ENCODE measurements around the gene BMPR1B. TPM values are rescaled to one million over a fixed set of nuclear protein-coding genes. Genes with fewer than 3 reads are reported as not detected.

The BMPR1B gene
- total RNA-seq, 1 experiment from 2014 or later, result not detected

- no TSS peak for BruUV-seq (replicated peaks)
- POLR2A ChIA-PET, result no interaction called here
Measured at GRCh38 chr4:94961420-94961819, 203.7 kb downstream of the BMPR1B start.

More at GRCh38 chr4:94961420-94961819, 203.7 kb downstream of the BMPR1B start:
- intact Hi-C loops (cut with micrococcal nuclease), result no loop called here
- Histone ChIP-seq H3K27me3 (ENCODE audit: insufficient read depth, low read length) (no peaks in the 10 kb centered on the region), H2AFZ (ENCODE audit: low read depth, low read length, poor library complexity, severe bottlenecking) (no peak overlapping the region), H3K36me3 (ENCODE audit: control insufficient read depth in 1 of 2, insufficient read depth in 2 of 2, low read length in 2 of 2) (no peaks in the 10 kb centered on the region), H3K79me2 (ENCODE audit: insufficient read depth, low read length) (no peaks in the 10 kb centered on the region), H3K4me2 (ENCODE audit: low read length) (no peak overlapping the region), H3K4me3 (replicated peaks in 1 of 2; ENCODE audit: low read depth in 1 of 2, low read length in 2 of 2) (no peak overlapping the region), H3K4me1 (ENCODE audit: control insufficient read depth in 1 of 2, insufficient read depth in 2 of 2, low read length in 2 of 2) (no peaks in the 10 kb centered on the region), H3K9me2 (ENCODE audit: insufficient read depth) (no peaks in the 10 kb centered on the region), H3K27ac (ENCODE audit: low read depth, low read length) (no peak overlapping the region), H3K9ac (ENCODE audit: low read length) (no peak overlapping the region), H4K20me1 (ENCODE audit: insufficient read depth) (no peaks in the 10 kb centered on the region), H3K9me3 (ENCODE audit: control insufficient read depth in 1 of 2, insufficient read depth in 1 of 2, low read depth in 1 of 2, low read length in 2 of 2) (no peaks in the 10 kb centered on the region)
- DNase-seq (ENCODE audit: low read depth, low spot score), result no peak
- RAD21 ChIA-PET (ENCODE audit: low non-redundant PET in 1 of 2, low total read pairs in 2 of 2, uncharacterized antibody in 2 of 2, unreplicated experiment in 2 of 2), result no interaction called here
- no peak for TF ChIP-seq EZH2 (IDR thresholded peaks at IDR 0.05)
- TF ChIP-seq POLR2A (IDR thresholded peaks at IDR 0.05; ENCODE audit: borderline replicate concordance, extremely low read depth, insufficient read depth, insufficient read length), result no peak
- TF ChIP-seq CTCF (IDR thresholded peaks at IDR 0.05 in 2 of 3, conservative IDR thresholded peaks at IDR 0.05 in 1 of 3; ENCODE audit: borderline replicate concordance in 1 of 3, insufficient read depth in 1 of 3, low read depth in 2 of 3, low read length in 2 of 3), result no peak
- TF ChIP-seq SIN3A (IDR thresholded peaks at IDR 0.05; ENCODE audit: low read depth), result no peak
- no peak for TF ChIP-seq ZFX (IDR thresholded peaks at IDR 0.05)
- TF ChIP-seq REST (IDR thresholded peaks at IDR 0.05; ENCODE audit: low read depth), result no peak
- no peak for TF ChIP-seq TCF7L2 (IDR thresholded peaks at IDR 0.05; ENCODE audit: borderline replicate concordance, extremely low read depth, insufficient read depth, insufficient read length)
- no peak for TF ChIP-seq FOSL1 (IDR thresholded peaks at IDR 0.05; ENCODE audit: low read depth)
- TF ChIP-seq SP1 (IDR thresholded peaks at IDR 0.05; ENCODE audit: low read depth), result no peak
- no peak for TF ChIP-seq YY1 (IDR thresholded peaks at IDR 0.05; ENCODE audit: extremely low read depth, insufficient replicate concordance, low read depth, low read length)
- no peak for TF ChIP-seq SRF (IDR thresholded peaks at IDR 0.05; ENCODE audit: low read depth)
- no peak for TF ChIP-seq MAX (IDR thresholded peaks at IDR 0.05)
- TF ChIP-seq JUND (IDR thresholded peaks at IDR 0.05), result no peak
- TF ChIP-seq RAD21 (IDR thresholded peaks at IDR 0.05; ENCODE audit: low read depth), result no peak
- no peak for TF ChIP-seq ZNF274 (IDR thresholded peaks at IDR 0.05; ENCODE audit: low read depth, low read length)
- TF ChIP-seq ZBTB33 (IDR thresholded peaks at IDR 0.05; ENCODE audit: extremely low read depth, insufficient replicate concordance, low read length), result no peak
- TF ChIP-seq ELF1 (IDR thresholded peaks at IDR 0.05; ENCODE audit: borderline replicate concordance, low read depth), result no peak
- TF ChIP-seq EZH2phosphoT487 (IDR thresholded peaks at IDR 0.05; ENCODE audit: borderline replicate concordance), result no peak
- CTCF ChIA-PET, result no interaction called here
- no peak for ATAC-seq

Data from HCT116 (cell line).